SK-N-SH treated with all-trans-retinoic acid at 6 μM for 48 hours (cell line): Measurements from ENCODE around the gene USH2A.

ENCODE experiments used
- ATAC-seq: fragments of 200-7000 bp; cut with Tn5 transposase; 3 replicates; pipeline ENCODE4 v1.9.1; 2020; ENCODE audit warnings: mild to moderate bottlenecking, moderate library complexity
- ARNTL ChIP-seq: fragments of 450-650 bp; formaldehyde crosslinking; IDR thresholded peaks from 2 replicates; pipeline ENCODE4 v1.5.0; 2020; ENCODE audit warnings: low read depth, mild to moderate bottlenecking, moderate library complexity, borderline replicate concordance
- BACH2 ChIP-seq: fragments of 250-450 bp; sonication (Bioruptor Pico); IDR thresholded peaks from 2 replicates; pipeline ENCODE4 v1.9.0; 2021; ENCODE audit warnings: mild to moderate bottlenecking, borderline replicate concordance
- CSDC2 ChIP-seq: fragments of 250-450 bp; sonication (Bioruptor Pico); IDR thresholded peaks from 2 replicates; pipeline ENCODE4 v1.5.0; 2020; ENCODE audit warnings: mild to moderate bottlenecking, moderate library complexity
- CSRNP3 ChIP-seq: fragments of 250-450 bp; sonication (Bioruptor Pico); IDR thresholded peaks from 2 replicates; pipeline ENCODE4 v1.5.1; 2021; ENCODE audit warnings: mild to moderate bottlenecking, moderate library complexity
- ESRRG ChIP-seq: fragments of 250-450 bp; sonication (Bioruptor Pico); IDR thresholded peaks from 2 replicates; pipeline ENCODE4 v1.6.1; 2021; ENCODE audit warnings: mild to moderate bottlenecking
- ISL1 ChIP-seq: fragments of 250-450 bp; sonication (Bioruptor Pico); IDR thresholded peaks from 2 replicates; pipeline ENCODE4 v2.1.2; 2022; ENCODE audit warnings: mild to moderate bottlenecking, moderate library complexity
- OSR1 ChIP-seq: fragments of 250-450 bp; sonication (Bioruptor Pico); IDR thresholded peaks from 2 replicates; pipeline ENCODE4 v1.8.0; 2022; ENCODE audit warnings: moderate library complexity, mild to moderate bottlenecking, inconsistent platforms
- RARB ChIP-seq: fragments of 250-450 bp; sonication (Bioruptor Pico); IDR thresholded peaks from 2 replicates; pipeline ENCODE4 v1.8.0; 2021; ENCODE audit warnings: mild to moderate bottlenecking, moderate library complexity
- SNAI2 ChIP-seq: fragments of 250-450 bp; sonication (Bioruptor Pico); IDR thresholded peaks from 2 replicates; pipeline ENCODE4 v1.5.0; 2020; ENCODE audit warnings: mild to moderate bottlenecking, moderate library complexity
- TCF4 ChIP-seq: fragments of 250-450 bp; sonication (Bioruptor Pico); IDR thresholded peaks from 2 replicates; pipeline ENCODE4 v1.8.0; 2021; ENCODE audit warnings: mild to moderate bottlenecking, moderate library complexity, borderline replicate concordance
- TOX ChIP-seq: fragments of 250-450 bp; sonication (Bioruptor Pico); IDR thresholded peaks from 2 replicates; pipeline ENCODE4 v1.8.0; 2021; ENCODE audit warnings: mild to moderate bottlenecking, moderate library complexity, borderline replicate concordance
- ZFP3 ChIP-seq: fragments of 250-450 bp; sonication (Bioruptor Pico); IDR thresholded peaks from 2 replicates; pipeline ENCODE4 v1.5.0; 2020; ENCODE audit warnings: mild to moderate bottlenecking, moderate library complexity
- ZFP30 ChIP-seq: fragments of 450-650 bp; formaldehyde crosslinking; IDR thresholded peaks from 2 replicates; pipeline ENCODE4 v1.5.0; 2022; ENCODE audit warnings: mild to moderate bottlenecking, moderate library complexity
- ZNF70 ChIP-seq: fragments of 450-650 bp; formaldehyde crosslinking; IDR thresholded peaks from 2 replicates; pipeline ENCODE4 v1.5.0; 2020; ENCODE audit warnings: mild to moderate bottlenecking, moderate library complexity
- ZNF8 ChIP-seq: fragments of 450-650 bp; formaldehyde crosslinking; IDR thresholded peaks from 2 replicates; pipeline ENCODE4 v1.5.0; 2020; ENCODE audit warnings: mild to moderate bottlenecking, moderate library complexity
- TF ChIP-seq, protein P1 (sequence below): fragments of 250-450 bp; sonication (Bioruptor Pico); IDR thresholded peaks from 2 replicates; pipeline ENCODE4 v1.8.0; 2020; ENCODE audit warnings: mild to moderate bottlenecking, moderate library complexity, borderline replicate concordance
- TF ChIP-seq, protein P2 (sequence below): fragments of 250-450 bp; sonication (Bioruptor Pico); IDR thresholded peaks from 2 replicates; pipeline ENCODE4 v1.5.1; 2020; ENCODE audit warnings: low read depth, mild to moderate bottlenecking, moderate library complexity
- TF ChIP-seq, protein P3 (sequence below): fragments of 250-450 bp; sonication (Bioruptor Pico); IDR thresholded peaks from 2 replicates; pipeline ENCODE4 v1.8.0; 2021; ENCODE audit warnings: low read depth, mild to moderate bottlenecking, moderate library complexity, borderline replicate concordance

Gene USH2A

GRCh38 chr1:216366979-216367378, 56.3 kb downstream of the USH2A start:
- TF ChIP-seq CSDC2 (CRISPR knock-in tag) (no peak), CSRNP3 (CRISPR knock-in tag) (no peak), ISL1 (CRISPR knock-in tag) (no peak), OSR1 (CRISPR knock-in tag) (no peak)
- TF ChIP-seq, protein P1, sequence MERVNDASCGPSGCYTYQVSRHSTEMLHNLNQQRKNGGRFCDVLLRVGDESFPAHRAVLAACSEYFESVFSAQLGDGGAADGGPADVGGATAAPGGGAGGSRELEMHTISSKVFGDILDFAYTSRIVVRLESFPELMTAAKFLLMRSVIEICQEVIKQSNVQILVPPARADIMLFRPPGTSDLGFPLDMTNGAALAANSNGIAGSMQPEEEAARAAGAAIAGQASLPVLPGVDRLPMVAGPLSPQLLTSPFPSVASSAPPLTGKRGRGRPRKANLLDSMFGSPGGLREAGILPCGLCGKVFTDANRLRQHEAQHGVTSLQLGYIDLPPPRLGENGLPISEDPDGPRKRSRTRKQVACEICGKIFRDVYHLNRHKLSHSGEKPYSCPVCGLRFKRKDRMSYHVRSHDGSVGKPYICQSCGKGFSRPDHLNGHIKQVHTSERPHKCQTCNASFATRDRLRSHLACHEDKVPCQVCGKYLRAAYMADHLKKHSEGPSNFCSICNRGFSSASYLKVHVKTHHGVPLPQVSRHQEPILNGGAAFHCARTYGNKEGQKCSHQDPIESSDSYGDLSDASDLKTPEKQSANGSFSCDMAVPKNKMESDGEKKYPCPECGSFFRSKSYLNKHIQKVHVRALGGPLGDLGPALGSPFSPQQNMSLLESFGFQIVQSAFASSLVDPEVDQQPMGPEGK (CRISPR knock-in tag): no peak
- ATAC-seq: no peak

DNA sequence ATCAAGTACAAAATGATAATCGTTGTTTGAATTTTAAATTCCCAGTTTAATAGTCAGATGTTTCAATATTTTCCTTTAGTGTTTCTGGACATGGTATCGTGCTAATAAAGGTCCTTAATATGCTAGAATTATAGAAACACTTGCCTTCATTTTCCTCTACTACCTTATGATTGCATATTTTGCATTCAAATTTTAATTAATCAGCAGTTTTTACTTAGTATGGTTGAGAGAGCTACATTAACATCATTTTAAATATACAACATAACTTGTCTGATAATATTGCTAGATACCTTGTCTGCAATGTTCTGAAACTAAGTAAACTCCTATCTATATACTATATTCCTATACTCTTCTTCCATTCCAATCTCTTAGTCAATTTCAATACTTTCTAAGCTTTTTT, 66.3 kb downstream of the USH2A start:
- no peak for ATAC-seq
- TF ChIP-seq SNAI2 (no peak), OSR1 (CRISPR knock-in tag) (no peak), ZFP30 (no peak), ZFP3 (no peak), RARB (CRISPR knock-in tag) (no peak), ZNF70 (CRISPR knock-in tag) (no peak), ARNTL (CRISPR knock-in tag) (no peak), TOX (CRISPR knock-in tag) (no peak), TCF4 (no peak), CSDC2 (CRISPR knock-in tag) (no peak), ZNF8 (CRISPR knock-in tag) (no peak), BACH2 (CRISPR knock-in tag) (no peak)
- TF ChIP-seq, protein P2, sequence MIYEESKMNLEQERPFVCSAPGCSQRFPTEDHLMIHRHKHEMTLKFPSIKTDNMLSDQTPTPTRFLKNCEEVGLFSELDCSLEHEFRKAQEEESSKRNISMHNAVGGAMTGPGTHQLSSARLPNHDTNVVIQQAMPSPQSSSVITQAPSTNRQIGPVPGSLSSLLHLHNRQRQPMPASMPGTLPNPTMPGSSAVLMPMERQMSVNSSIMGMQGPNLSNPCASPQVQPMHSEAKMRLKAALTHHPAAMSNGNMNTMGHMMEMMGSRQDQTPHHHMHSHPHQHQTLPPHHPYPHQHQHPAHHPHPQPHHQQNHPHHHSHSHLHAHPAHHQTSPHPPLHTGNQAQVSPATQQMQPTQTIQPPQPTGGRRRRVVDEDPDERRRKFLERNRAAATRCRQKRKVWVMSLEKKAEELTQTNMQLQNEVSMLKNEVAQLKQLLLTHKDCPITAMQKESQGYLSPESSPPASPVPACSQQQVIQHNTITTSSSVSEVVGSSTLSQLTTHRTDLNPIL (CRISPR knock-in tag): no peak
- TF ChIP-seq, protein P1 (CRISPR knock-in tag): no peak
- TF ChIP-seq, protein P3, sequence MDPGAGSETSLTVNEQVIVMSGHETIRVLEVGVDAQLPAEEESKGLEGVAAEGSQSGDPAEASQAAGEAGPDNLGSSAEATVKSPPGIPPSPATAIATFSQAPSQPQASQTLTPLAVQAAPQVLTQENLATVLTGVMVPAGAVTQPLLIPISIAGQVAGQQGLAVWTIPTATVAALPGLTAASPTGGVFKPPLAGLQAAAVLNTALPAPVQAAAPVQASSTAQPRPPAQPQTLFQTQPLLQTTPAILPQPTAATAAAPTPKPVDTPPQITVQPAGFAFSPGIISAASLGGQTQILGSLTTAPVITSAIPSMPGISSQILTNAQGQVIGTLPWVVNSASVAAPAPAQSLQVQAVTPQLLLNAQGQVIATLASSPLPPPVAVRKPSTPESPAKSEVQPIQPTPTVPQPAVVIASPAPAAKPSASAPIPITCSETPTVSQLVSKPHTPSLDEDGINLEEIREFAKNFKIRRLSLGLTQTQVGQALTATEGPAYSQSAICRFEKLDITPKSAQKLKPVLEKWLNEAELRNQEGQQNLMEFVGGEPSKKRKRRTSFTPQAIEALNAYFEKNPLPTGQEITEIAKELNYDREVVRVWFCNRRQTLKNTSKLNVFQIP (CRISPR knock-in tag): no peak

GRCh38 chr1:216350186-216350585, 73.1 kb downstream of the USH2A start:
- no peak for ATAC-seq

More at GRCh38 chr1:216350186-216350585, 73.1 kb downstream of the USH2A start:
- TF ChIP-seq CSDC2 (CRISPR knock-in tag): no peak
- no peak for TF ChIP-seq ESRRG (CRISPR knock-in tag)
- TF ChIP-seq ZNF70 (CRISPR knock-in tag): no peak
- TF ChIP-seq CSRNP3 (CRISPR knock-in tag): no peak
- TF ChIP-seq OSR1 (CRISPR knock-in tag): no peak
- TF ChIP-seq ZFP3: no peak
- TF ChIP-seq, protein P3 (CRISPR knock-in tag): no peak
